ENCODE results near the gene TEX44.

TEX44 gene

DNA sequence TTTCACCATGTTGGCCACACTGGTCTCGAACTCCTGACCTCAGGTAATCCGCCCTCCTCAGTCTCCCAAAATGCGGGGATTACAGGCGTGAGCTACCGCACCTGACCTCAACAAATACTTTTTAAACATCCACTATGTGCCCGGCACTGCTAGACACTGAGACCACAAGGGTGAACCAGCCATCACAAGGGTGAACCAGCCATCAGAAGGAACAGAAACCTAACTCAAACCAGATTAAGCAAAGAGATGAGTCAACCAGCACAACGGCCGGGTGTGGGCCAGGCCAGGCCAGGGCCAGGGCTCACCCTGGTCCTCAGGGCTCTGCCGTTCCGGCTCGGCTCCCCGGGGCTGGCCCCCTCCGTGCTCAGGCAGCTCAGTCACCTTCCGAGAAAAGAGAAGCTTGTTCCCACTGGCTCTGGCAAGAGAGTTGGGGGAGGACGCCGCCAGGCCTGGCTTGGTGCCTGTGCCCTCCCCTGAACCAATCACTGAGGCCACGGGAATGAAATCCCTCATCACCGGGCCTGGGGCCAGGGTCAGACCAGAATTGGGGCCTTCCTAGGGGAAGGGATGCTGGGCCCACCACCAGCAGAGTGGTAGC is 4.4 kb downstream of the TEX44 start:
- H3K27me3 ChIP-seq (ENCODE audit: control insufficient read depth, insufficient read depth, low read length): no peaks in the 10 kb centered on the region
- H3K9me3 ChIP-seq (ENCODE audit: control insufficient read depth, insufficient read depth, low read depth, low read length): peaks cover 5% of the 10 kb centered on the region; the same call in 1 of the 2 replicates
- H3K9ac ChIP-seq (ENCODE audit: low read length): no peak overlapping the region
- no peaks in the 10 kb centered on the region for H3K36me3 ChIP-seq (ENCODE audit: control insufficient read depth, insufficient read depth, low read length)
- no peak overlapping the region for H3K27ac ChIP-seq (ENCODE audit: low read depth, low read length)
- peaks cover 18% of the 10 kb centered on the region for H3K4me1 ChIP-seq (ENCODE audit: control insufficient read depth, insufficient read depth, low read length)
- H3K4me3 ChIP-seq (ENCODE audit: low read depth, low read length): no peak overlapping the region

- Histone ChIP-seq H3K9me3 (ENCODE audit: control insufficient read depth, insufficient read depth, low read depth, low read length) (peaks cover 5% of the 10 kb centered on the region; the same call in 1 of the 2 replicates), H3K36me3 (ENCODE audit: control insufficient read depth, insufficient read depth, low read length) (no peaks in the 10 kb centered on the region), H3K27ac (ENCODE audit: low read depth, low read length) (no peak overlapping the region), H3K27me3 (ENCODE audit: control insufficient read depth, insufficient read depth, low read length) (no peaks in the 10 kb centered on the region), H3K4me1 (ENCODE audit: control insufficient read depth, insufficient read depth, low read length) (peaks cover 18% of the 10 kb centered on the region), H3K4me3 (ENCODE audit: low read depth, low read length) (no peak overlapping the region), H3K9ac (ENCODE audit: low read length) (no peak overlapping the region)
Measured at GRCh38 chr2:231597627-231598026, 5.0 kb downstream of the TEX44 start.

DNA sequence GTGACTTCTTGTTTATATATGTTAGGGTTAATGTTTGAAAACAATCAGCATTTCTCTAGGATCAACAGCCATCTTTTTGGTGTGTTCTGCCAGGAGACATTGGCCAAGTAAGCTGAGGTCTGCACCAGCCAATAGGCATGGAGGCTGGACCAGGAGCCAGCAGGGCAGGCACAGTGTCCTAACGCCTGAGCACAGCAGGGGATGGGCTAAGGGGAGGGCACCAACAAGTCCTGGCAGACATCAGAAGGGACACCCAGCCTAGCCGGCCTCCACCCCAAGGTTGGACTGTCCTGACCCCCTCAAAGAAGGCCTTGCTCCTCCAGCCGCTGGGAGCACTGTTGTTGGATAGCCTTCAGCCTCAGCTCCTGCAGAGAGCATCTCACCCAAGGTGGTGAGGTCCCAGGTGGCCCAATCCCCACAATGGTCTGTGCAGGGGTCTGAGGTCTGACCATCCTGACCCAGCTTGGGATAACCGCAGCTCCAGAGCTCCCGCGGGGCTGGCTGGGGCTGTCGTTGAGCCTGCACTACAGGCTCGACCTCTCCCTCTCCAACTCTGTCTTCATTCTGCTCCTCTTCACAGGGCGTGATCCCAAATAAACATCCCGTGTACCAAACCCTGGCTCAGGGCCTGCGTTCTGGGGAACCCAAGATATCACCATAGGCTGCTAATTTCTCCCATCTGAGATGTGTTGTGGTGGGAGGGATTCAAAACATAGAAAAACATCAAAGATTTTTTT is 8.1 kb downstream of the TEX44 start:
- Histone ChIP-seq H3K4me3 (ENCODE audit: low read depth, low read length) (no peak overlapping the region), H3K27ac (ENCODE audit: low read depth, low read length) (no peak overlapping the region), H3K9me3 (ENCODE audit: control insufficient read depth, insufficient read depth, low read depth, low read length) (peaks cover 5% of the 10 kb centered on the region; the same call in 1 of the 2 replicates), H3K9ac (ENCODE audit: low read length) (no peak overlapping the region), H3K27me3 (ENCODE audit: control insufficient read depth, insufficient read depth, low read length) (no peaks in the 10 kb centered on the region), H3K36me3 (ENCODE audit: control insufficient read depth, insufficient read depth, low read length) (no peaks in the 10 kb centered on the region), H3K4me1 (ENCODE audit: control insufficient read depth, insufficient read depth, low read length) (peaks cover 31% of the 10 kb centered on the region)

DNA sequence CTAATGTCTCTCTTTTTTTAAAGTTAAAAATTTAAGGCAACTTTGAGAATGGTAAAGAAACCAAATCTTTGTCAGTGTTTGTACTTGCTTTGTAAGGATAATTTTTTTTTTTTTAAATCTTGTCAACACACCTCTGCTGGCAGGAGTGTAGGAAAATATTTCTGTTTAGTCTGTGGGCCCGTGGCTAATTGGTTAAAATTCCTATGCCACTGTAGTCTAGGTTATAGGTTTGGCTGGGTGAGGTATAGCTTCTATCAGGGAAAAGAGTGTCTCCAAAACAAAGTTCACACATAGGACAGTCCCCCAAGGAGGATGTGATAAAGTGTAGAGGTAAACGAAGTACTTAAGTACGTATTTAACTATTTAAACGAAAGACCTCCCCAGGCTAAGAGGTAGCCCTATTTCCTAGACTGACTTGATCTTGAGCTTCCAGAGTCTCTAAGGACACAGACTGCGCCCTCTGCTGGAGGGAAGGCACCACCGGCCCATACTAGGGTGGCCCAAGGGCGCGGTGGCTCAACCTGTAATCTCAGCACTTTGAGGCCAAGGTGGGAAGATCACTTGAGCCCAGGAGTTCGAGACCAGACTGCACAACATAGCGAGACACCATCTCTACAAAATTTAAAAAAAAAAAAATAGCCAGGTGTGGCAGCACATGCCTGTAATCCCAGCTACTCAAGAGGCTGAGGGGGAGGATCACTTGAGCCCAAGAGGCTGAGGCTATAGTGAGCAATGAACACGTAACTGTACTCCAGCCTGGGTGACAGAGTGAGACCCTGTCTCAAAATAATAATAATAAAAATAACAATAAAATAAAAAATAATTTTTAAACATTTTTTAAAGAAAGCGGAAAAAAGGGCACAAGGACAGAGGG is 8.9 kb downstream of the TEX44 start:
- Histone ChIP-seq H3K9ac (ENCODE audit: low read length) (no peak overlapping the region), H3K27ac (ENCODE audit: low read depth, low read length) (no peak overlapping the region), H3K9me3 (ENCODE audit: control insufficient read depth, insufficient read depth, low read depth, low read length) (peaks cover 5% of the 10 kb centered on the region; the same call in 1 of the 2 replicates), H3K27me3 (ENCODE audit: control insufficient read depth, insufficient read depth, low read length) (no peaks in the 10 kb centered on the region), H3K4me1 (ENCODE audit: control insufficient read depth, insufficient read depth, low read length) (peaks cover 34% of the 10 kb centered on the region), H3K36me3 (ENCODE audit: control insufficient read depth, insufficient read depth, low read length) (no peaks in the 10 kb centered on the region), H3K4me3 (ENCODE audit: low read depth, low read length) (no peak overlapping the region)

- Histone ChIP-seq H3K4me1 (ENCODE audit: control insufficient read depth, insufficient read depth, low read length) (peaks cover 34% of the 10 kb centered on the region), H3K36me3 (ENCODE audit: control insufficient read depth, insufficient read depth, low read length) (no peaks in the 10 kb centered on the region), H3K9ac (ENCODE audit: low read length) (no peak overlapping the region), H3K27ac (ENCODE audit: low read depth, low read length) (no peak overlapping the region), H3K27me3 (ENCODE audit: control insufficient read depth, insufficient read depth, low read length) (no peaks in the 10 kb centered on the region), H3K4me3 (ENCODE audit: low read depth, low read length) (no peak overlapping the region), H3K9me3 (ENCODE audit: control insufficient read depth, insufficient read depth, low read depth, low read length) (peaks cover 5% of the 10 kb centered on the region; the same call in 1 of the 2 replicates)
Measured at GRCh38 chr2:231602859-231603467, 10.3 kb downstream of the TEX44 start.

- peak overlapping the region; percentile 69 for H3K9ac ChIP-seq (ENCODE audit: low read length)
- peak overlapping the region; percentile 72 for H3K27ac ChIP-seq (ENCODE audit: low read depth, low read length)
Measured at GRCh38 chr2:231604101-231604684, 11.5 kb downstream of the TEX44 start.

DNA sequence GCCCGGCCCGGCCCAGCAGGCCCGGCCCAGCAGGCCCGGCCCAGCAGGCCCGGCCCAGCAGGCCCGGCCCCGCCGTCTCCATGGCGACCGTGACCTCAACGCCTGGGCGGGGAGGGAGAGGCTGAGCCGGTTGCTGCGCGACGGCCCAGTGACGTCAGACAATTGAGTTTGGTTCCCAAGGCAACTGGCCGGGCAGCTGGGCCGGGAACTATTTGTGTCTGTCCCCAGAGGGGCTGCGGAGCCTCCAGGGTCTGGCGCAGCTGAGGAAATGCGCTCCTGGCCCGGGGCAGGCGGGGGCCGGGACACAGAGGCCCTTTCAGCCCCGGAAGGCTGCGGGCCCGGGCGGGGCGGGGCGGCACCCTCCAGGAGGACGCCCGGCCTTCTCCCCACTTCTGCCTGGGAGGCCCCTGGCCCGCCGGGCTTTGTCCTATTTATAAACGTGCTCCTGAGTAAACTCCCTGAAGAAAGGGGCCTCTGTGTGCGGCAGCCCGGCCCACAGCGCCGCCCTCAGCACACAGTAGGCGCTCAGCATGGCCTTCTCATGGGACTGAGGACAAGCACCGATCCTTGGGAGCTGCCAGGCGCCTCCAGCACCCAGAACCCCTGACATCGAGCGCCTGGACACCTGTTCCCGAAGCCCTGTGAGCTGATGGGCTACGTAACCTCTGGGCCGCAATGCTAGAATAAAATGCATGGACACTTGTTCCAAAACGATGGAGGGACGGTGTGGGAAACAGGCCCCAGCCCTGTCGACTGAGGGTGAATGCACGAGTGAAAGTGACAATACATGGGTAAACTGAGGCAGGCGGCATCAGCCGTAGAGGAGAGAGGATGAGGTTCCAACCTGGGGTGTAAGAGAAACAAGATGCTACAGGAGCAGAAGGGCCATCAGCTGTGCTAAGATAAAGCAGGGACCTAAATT is 12.3 kb downstream of the TEX44 start:
- Histone ChIP-seq H3K9ac (ENCODE audit: low read length) (peak overlapping the region; percentile 69), H3K27me3 (ENCODE audit: control insufficient read depth, insufficient read depth, low read length) (no peaks in the 10 kb centered on the region), H3K4me3 (ENCODE audit: low read depth, low read length) (peak overlapping the region; percentile 50), H3K9me3 (ENCODE audit: control insufficient read depth, insufficient read depth, low read depth, low read length) (no peaks in the 10 kb centered on the region), H3K36me3 (ENCODE audit: control insufficient read depth, insufficient read depth, low read length) (no peaks in the 10 kb centered on the region), H3K27ac (ENCODE audit: low read depth, low read length) (peak overlapping the region; percentile 72), H3K4me1 (ENCODE audit: control insufficient read depth, insufficient read depth, low read length) (peaks cover 34% of the 10 kb centered on the region)

More at GRCh38 chr2:231604101-231604684, 11.5 kb downstream of the TEX44 start:
- peaks cover 34% of the 10 kb centered on the region for H3K4me1 ChIP-seq (ENCODE audit: control insufficient read depth, insufficient read depth, low read length)
- peaks cover 4% of the 10 kb centered on the region; the same call in 1 of the 2 replicates for H3K9me3 ChIP-seq (ENCODE audit: control insufficient read depth, insufficient read depth, low read depth, low read length)
- H3K36me3 ChIP-seq (ENCODE audit: control insufficient read depth, insufficient read depth, low read length): no peaks in the 10 kb centered on the region
- peak overlapping the region; percentile 50 for H3K4me3 ChIP-seq (ENCODE audit: low read depth, low read length)
- no peaks in the 10 kb centered on the region for H3K27me3 ChIP-seq (ENCODE audit: control insufficient read depth, insufficient read depth, low read length)

DNA sequence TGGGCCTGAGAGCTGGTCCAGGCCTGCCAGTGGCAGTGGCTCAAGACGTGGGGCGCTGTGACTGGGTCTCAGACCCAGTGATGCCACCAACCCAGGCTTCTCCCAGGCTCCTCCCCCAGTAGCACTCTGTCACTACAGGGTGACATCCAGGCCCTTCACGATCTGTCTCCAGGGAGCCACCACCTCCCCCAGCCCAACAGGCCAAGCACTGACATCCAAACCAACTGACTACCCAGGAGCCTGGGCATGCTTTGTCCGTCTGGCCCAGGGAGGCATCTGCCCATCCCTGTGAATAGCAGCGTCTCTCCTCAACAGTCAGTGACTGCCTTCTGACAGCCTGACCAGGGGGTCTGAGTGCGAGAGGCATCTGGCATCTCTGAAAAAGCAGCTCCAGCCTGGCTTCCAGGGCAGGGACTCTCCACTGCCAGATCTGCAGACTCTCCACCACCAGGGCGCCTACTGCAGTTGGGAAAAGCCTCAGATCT is 13.0 kb downstream of the TEX44 start:
- H3K4me3 ChIP-seq (ENCODE audit: low read depth, low read length): no peak overlapping the region
- no peaks in the 10 kb centered on the region for H3K9me3 ChIP-seq (ENCODE audit: control insufficient read depth, insufficient read depth, low read depth, low read length)
- peaks cover 30% of the 10 kb centered on the region for H3K4me1 ChIP-seq (ENCODE audit: control insufficient read depth, insufficient read depth, low read length)
- no peak overlapping the region; the same call in 1 of the 2 replicates for H3K27ac ChIP-seq (ENCODE audit: low read depth, low read length)
- peak overlapping the region; percentile 68 for H3K9ac ChIP-seq (ENCODE audit: low read length)
- H3K36me3 ChIP-seq (ENCODE audit: control insufficient read depth, insufficient read depth, low read length): no peaks in the 10 kb centered on the region
- no peaks in the 10 kb centered on the region for H3K27me3 ChIP-seq (ENCODE audit: control insufficient read depth, insufficient read depth, low read length)

GRCh38 chr2:231606941-231607340 is 14.3 kb downstream of the TEX44 start:
- no peak overlapping the region for H3K27ac ChIP-seq (ENCODE audit: low read depth, low read length)
- H3K9me3 ChIP-seq (ENCODE audit: control insufficient read depth, insufficient read depth, low read depth, low read length): no peaks in the 10 kb centered on the region
- no peaks in the 10 kb centered on the region for H3K27me3 ChIP-seq (ENCODE audit: control insufficient read depth, insufficient read depth, low read length)
- H3K9ac ChIP-seq (ENCODE audit: low read length): no peak overlapping the region
- no peaks in the 10 kb centered on the region for H3K36me3 ChIP-seq (ENCODE audit: control insufficient read depth, insufficient read depth, low read length)
- no peak overlapping the region for H3K4me3 ChIP-seq (ENCODE audit: low read depth, low read length)
- H3K4me1 ChIP-seq (ENCODE audit: control insufficient read depth, insufficient read depth, low read length): peaks cover 30% of the 10 kb centered on the region
